Endometrial microvascular endothelial cells (primary cell): ENCODE data around the gene CDPF1. TPM values are rescaled to one million over a fixed set of nuclear protein-coding genes. Genes with fewer than 3 reads are reported as not detected.

Source experiments
- in situ Hi-C: cut with HindIII; loops from 2 replicates; pipeline ENCODE4 v1.10.0; 2017; ENCODE audit warnings: low sequenced_read_pairs, low pct_unique_long_range_greater_than_20kb; ENCODE audit errors: inconsistent ontology term
- total RNA-seq: library from RNA; depleted of rRNA; stranded (reverse); fragments of >200 nt; gene quantifications from one replicate; pipeline ENCODE4 v1.2.3, GENCODE V29; 2015; ENCODE audit errors: inconsistent ontology term

Gene CDPF1
- total RNA-seq, 1 donor from 2014 or later: 34.5 TPM

GRCh38 chr22:46239261-46240048, 10.6 kb downstream of the CDPF1 start:
- in situ Hi-C loops: no loop called here

GRCh38 chr22:46238541-46238940, 11.6 kb downstream of the CDPF1 start:
- in situ Hi-C loops: no loop called here

- in situ Hi-C loops: no loop called here
These were observed 12.5 kb downstream of the CDPF1 start for GRCh38 chr22:46237453-46238124.

GRCh38 chr22:46234969-46235368, 15.1 kb downstream of the CDPF1 start:
- in situ Hi-C loops: no loop called here

- in situ Hi-C loops: no loop called here
These were observed 16.9 kb downstream of the CDPF1 start for GRCh38 chr22:46233231-46233630.

GRCh38 chr22:46230262-46230901, 19.7 kb downstream of the CDPF1 start:
- in situ Hi-C loops: no loop called here

- in situ Hi-C loops: no loop called here
These were observed 20.4 kb downstream of the CDPF1 start for GRCh38 chr22:46229701-46230100.

- in situ Hi-C loops: no loop called here
These were observed 23.5 kb downstream of the CDPF1 start for GRCh38 chr22:46226577-46226976.

GRCh38 chr22:46225631-46226030, 24.5 kb downstream of the CDPF1 start:
- in situ Hi-C loops: no loop called here

- in situ Hi-C loops: no loop called here
These were observed 25.2 kb downstream of the CDPF1 start for GRCh38 chr22:46224898-46225290.

- in situ Hi-C loops: no loop called here
These were observed 25.8 kb downstream of the CDPF1 start for GRCh38 chr22:46224044-46224897.

- in situ Hi-C loops: no loop called here
These were observed 29.2 kb downstream of the CDPF1 start for GRCh38 chr22:46220921-46221320.

GRCh38 chr22:46219636-46220035, 30.5 kb downstream of the CDPF1 start:
- in situ Hi-C loops: no loop called here

GRCh38 chr22:46214616-46215015, 35.5 kb downstream of the CDPF1 start:
- in situ Hi-C loops: no loop called here

- in situ Hi-C loops: no loop called here
These were observed 35.9 kb downstream of the CDPF1 start for GRCh38 chr22:46214149-46214548.

- in situ Hi-C loops: no loop called here
These were observed 37.0 kb downstream of the CDPF1 start for GRCh38 chr22:46213052-46213451.

- in situ Hi-C loops: no loop called here
These were observed 37.9 kb downstream of the CDPF1 start for GRCh38 chr22:46212195-46212594.

- in situ Hi-C loops: no loop called here
These were observed 40.8 kb downstream of the CDPF1 start for GRCh38 chr22:46209262-46209661.

GRCh38 chr22:46203601-46203980, 46.5 kb downstream of the CDPF1 start:
- in situ Hi-C loops: no loop called here
